Epithelial cell of proximal tubule (primary cell): ENCODE results near the gene DHRSX. TPM values are rescaled to one million over a fixed set of nuclear protein-coding genes. Genes with fewer than 3 reads are reported as not detected.
"Not testable (repeated sequence)": the region's sequence is repeated elsewhere in the genome, so short reads cannot be mapped to it uniquely, and the experiment has no call there.

Source experiments
- DNase-seq: peaks from one replicate; pipeline ENCODE4 v3.0.0-alpha.2; 2011; ENCODE audit warnings: low read depth
- H3K4me3 ChIP-seq: 2 replicates; pipeline ENCODE4 v1.5.1; 2011; ENCODE audit warnings: low read depth, mild to moderate bottlenecking, low read length
- CTCF ChIP-seq: conservative IDR thresholded peaks from 2 replicates; pipeline ENCODE4 v1.5.1; 2012; ENCODE audit warnings: low read depth, mild to moderate bottlenecking, low read length
- total RNA-seq: library from RNA; depleted of rRNA; stranded (reverse); fragments of >200 nt; gene quantifications from 2 replicates; pipeline ENCODE4 v1.2.3, GENCODE V29; 2015

DHRSX gene
- total RNA-seq, 1 donor from 2014 or later: 22.8 TPM

GRCh38 chrX:2462074-2462473 lies 38.7 kb downstream of the DHRSX start:
- no peak for DNase-seq
- H3K4me3 ChIP-seq: no peak overlapping the region
- no peak for TF ChIP-seq CTCF

GRCh38 chrX:2461711-2462016 lies 39.1 kb downstream of the DHRSX start:
- no peak overlapping the region for H3K4me3 ChIP-seq
- DNase-seq: no peak
- TF ChIP-seq CTCF: no peak

- DNase-seq, H3K4me3 ChIP-seq: not testable (repeated sequence)
These were observed 39.7 kb downstream of the DHRSX start for GRCh38 chrX:2460821-2461710.

GRCh38 chrX:2460048-2460447 lies 40.7 kb downstream of the DHRSX start:
- not testable (repeated sequence) for H3K4me3 ChIP-seq, DNase-seq

GRCh38 chrX:2458309-2458708 lies 42.5 kb downstream of the DHRSX start:
- DNase-seq: no peak
- no peak for TF ChIP-seq CTCF
- H3K4me3 ChIP-seq: no peak overlapping the region

GRCh38 chrX:2457289-2458133 lies 43.3 kb downstream of the DHRSX start:
- no peak overlapping the region for H3K4me3 ChIP-seq
- no peak for DNase-seq
- no peak for TF ChIP-seq CTCF

GRCh38 chrX:2456091-2456490 lies 44.7 kb downstream of the DHRSX start:
- not testable (repeated sequence) for H3K4me3 ChIP-seq, DNase-seq

- H3K4me3 ChIP-seq, DNase-seq: not testable (repeated sequence)
These were observed 46.2 kb downstream of the DHRSX start for GRCh38 chrX:2454620-2455019.

- DNase-seq: no peak
- no peak overlapping the region for H3K4me3 ChIP-seq
- TF ChIP-seq CTCF: no peak
These were observed 48.0 kb downstream of the DHRSX start for GRCh38 chrX:2452799-2453198.
